CD4-positive, alpha-beta T cell treated with Interleukin-2 at 100 ng/mL for 4 hours (primary cell): Measurements from ENCODE around the gene SMCP.

Experiments
- DNase-seq: peaks from one replicate; pipeline ENCODE4 v3.0.0-alpha.2; 2020; ENCODE audit warnings: low spot score

SMCP gene, protein sequence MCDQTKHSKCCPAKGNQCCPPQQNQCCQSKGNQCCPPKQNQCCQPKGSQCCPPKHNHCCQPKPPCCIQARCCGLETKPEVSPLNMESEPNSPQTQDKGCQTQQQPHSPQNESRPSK

DNA sequence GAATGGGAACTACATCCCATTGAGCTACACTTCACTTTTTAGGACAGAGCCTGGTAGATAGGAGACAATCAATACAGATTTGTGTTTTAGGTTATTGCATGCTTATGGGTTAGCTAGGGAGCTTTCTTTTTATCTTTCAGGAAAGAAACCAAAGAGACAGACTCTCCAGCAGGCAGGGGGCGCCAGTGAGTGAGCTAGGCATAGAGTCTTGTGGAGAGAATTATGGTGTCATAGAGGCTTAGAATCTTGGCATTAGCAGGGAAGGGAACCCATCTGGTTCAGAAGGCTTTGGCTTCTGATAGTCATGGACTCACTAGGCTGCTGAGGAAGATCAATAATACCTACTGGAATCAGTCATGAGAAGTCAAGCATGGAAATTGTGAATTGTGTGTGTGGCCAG is at the start of gene SMCP:
Gene SMCP, plus strand, starts transcription at position 281 of the 400 bp plus-strand sequence. CDS start 6,101 bp downstream, outside the sequence.
- no peak for DNase-seq

GRCh38 chr1:152836870-152837269 is 41.3 kb upstream of the SMCP start:
- DNase-seq = no peak

GRCh38 chr1:152842556-152842955 is 35.6 kb upstream of the SMCP start, which contains the start of gene LCE6A:
LCE6A (plus strand) TSS chr1:152842856; CDS start chr1:152843521, 665 bp downstream.
- DNase-seq = no peak

- DNase-seq = no peak
Measured at GRCh38 chr1:152855661-152856060, 22.5 kb upstream of the SMCP start.

- DNase-seq = no peak
Measured at GRCh38 chr1:152858062-152858461, 20.1 kb upstream of the SMCP start.

GRCh38 chr1:152859696-152860095 is 18.4 kb upstream of the SMCP start, which contains the start of gene LCE7A:
LCE7A (plus strand) TSS chr1:152859996; CDS start chr1:152860698, 702 bp downstream.
- DNase-seq = no peak

- DNase-seq = no peak
Measured at GRCh38 chr1:152860129-152860528, 18.0 kb upstream of the SMCP start.

DNA sequence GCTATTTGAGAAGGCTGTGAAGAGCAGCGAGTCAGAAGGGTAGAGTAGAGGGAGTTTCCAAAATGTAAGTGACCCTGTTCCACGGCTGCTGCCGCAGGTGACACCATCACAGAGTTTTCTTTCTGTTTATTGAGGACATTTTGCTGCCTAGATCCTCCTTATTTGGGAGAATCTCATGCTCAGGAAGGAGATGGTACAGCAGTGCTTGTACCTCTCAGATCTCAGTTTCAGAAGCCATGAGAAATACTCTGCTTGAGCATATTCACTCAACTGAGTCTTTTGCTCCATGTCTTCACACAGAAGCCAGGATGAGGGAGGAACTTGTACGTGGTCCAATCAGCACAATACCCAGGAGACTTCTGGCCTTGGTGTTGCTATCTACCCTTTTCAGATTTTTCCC is 16.7 kb upstream of the SMCP start:
- no peak for DNase-seq

DNA sequence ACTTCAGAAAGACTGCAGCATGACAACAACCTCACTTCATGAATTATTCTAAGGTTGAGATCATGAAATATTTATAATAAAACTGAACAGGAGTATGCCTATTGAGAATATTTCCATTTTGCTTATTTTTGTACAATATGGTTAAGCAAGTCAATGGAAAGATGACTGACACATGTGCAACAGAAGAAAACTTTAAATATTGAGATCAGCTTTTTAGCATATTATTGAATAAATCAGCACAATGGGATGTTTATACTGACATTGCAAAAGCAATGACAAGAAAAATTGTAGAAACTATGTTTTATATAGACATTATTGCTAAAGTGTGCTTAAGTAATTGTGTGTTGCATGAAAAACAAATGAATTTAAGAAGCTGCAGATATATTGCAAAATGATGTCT is 13.7 kb upstream of the SMCP start:
- DNase-seq = no peak

GRCh38 chr1:152866321-152866720 is 11.8 kb upstream of the SMCP start:
- no peak for DNase-seq

- DNase-seq = peak; percentile 58
Measured at GRCh38 chr1:152869808-152870419, 8.2 kb upstream of the SMCP start.

DNA sequence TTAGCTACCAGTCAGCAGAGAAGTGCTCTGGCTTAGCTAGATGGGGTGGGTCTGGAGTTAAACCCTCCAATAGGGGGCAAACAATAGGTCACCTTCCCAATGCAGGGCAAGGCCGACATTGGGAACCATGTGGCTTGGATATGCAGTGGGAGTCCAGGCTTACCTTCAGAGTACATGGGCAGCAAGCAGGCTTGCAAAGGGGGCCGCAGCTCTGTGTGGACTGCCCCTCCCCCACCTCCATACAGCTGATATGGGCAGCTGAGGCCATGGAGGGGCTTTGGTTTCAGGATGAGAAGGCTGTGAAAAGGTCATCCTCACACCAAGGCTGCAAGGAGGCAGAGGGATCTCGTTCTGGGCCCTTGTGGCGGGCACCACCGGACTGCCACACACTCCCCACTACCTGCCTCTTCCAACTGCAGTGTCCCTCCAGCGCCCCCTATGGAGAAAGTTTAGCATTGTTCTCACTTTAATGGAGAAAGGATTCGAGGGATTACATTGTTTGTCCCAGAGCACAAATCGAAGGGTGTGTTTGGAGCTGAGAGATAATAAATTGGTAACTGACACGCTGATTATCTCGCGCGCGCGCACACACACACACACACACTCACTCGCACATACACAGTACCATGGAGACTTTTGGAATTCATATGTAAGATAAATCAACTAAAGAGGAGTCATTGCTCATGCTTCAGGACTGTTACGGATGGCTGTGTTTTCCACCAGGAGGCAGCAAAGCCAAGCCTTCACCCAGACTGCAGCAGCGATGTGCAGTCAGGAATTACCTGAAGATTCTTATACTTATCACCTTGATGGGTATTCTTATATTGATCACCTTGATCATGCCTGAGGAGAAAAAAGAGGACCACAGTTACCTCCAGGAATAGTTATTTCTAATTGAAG is 7.0 kb upstream of the SMCP start:
- no peak for DNase-seq

GRCh38 chr1:152871731-152872126 is 6.4 kb upstream of the SMCP start:
- DNase-seq = no peak

DNA sequence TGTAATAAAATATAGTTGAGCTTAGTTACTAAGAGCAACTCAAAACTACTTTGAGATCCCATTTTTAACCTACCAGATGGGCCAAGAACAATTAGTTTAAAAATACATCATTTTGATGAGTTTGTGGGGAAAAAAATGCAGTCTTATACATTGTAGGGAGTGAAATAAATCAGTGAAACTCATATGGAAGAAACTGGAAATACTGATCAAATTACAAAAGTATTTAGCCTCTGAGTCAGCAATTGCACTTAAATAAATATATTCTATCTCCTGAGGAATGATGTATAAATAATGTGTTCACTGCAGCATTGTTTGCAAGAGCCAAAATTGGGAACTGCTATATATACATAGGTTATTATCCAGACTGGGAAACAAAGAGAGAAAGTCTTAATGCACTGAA is 4.6 kb upstream of the SMCP start:
- no peak for DNase-seq

GRCh38 chr1:152876827-152877226 is 1.3 kb upstream of the SMCP start:
- no peak for DNase-seq

- DNase-seq = no peak
Measured at GRCh38 chr1:152879559-152880198, 1.6 kb downstream of the SMCP start.

DNA sequence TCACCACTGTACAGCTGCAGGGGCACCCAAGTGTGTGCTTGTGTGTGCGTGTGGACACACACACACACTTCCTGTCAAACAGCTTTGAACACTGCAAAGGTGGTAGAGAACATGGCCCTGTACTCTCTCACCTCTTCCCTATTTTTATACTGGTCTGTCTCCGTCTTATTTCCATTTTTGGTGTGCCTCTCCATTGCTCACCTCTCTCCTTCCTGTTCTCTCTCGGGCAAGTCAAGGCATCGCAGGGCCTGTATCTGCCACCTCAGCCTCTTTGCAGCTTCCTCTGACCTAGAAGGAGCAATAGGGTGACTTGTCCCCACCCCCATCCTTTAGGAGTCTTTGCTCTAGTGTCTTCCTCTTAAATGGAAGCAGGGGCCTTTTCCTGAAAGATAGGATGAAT is 2.2 kb downstream of the SMCP start:
- DNase-seq = no peak

GRCh38 chr1:152880907-152881306 is 2.8 kb downstream of the SMCP start:
- no peak for DNase-seq

DNA sequence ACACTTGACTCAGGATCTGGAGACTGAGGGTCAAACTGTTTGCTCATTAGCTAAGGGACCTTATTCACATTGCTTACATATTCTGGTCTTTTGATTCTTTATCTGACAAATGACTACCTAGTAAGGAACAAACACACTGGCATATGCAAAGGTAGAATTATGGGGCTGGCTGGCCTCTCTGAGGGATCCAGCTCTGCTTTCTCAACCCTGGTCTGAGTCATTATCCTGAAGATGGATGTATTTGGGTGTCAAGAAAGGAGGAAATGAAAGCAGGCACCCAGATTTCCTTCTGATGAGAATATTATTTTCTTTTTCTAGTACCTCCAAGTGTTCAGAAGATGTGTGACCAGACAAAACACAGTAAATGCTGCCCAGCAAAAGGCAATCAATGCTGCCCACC is 6.0 kb downstream of the SMCP start:
- DNase-seq = no peak

GRCh38 chr1:152884506-152884905 is 6.4 kb downstream of the SMCP start:
- no peak for DNase-seq

GRCh38 chr1:152884966-152885624 is 7.0 kb downstream of the SMCP start:
- no peak for DNase-seq

GRCh38 chr1:152886085-152886484 is 8.0 kb downstream of the SMCP start:
- DNase-seq = no peak
